SK-N-SH (cell line): ENCODE results near the gene ECEL1. TPM values are rescaled to one million over a fixed set of nuclear protein-coding genes. Genes with fewer than 3 reads are reported as not detected.

Experiments used
- CTCF ChIA-PET: fragments of 300-600, 350-600 bp; formaldehyde crosslinking; extraction: SDS; loops from one replicate; lab custom pipeline; 2021; lab: Yijun Ruan, JAX
- POLR2A ChIA-PET: fragments of 350-600 bp; sonication (Branson Sonifier 250); formaldehyde crosslinking; extraction: SDS; loops from one replicate; lab custom pipeline; 2020; ENCODE audit warnings: antibody characterized with exemption, inconsistent platforms; lab: Yijun Ruan, JAX
- DNase-seq: peaks from one replicate; pipeline ENCODE4 v3.0.0; 2012
- H2AFZ ChIP-seq: fragments of 200-600 bp; sonication (generic); 2 replicates; pipeline ENCODE4 v1.8.1; 2016; ENCODE audit warnings: antibody characterized with exemption, mild to moderate bottlenecking, low read depth
- H3F3A ChIP-seq: fragments of 200-600 bp; sonication (generic); replicated peaks from 2 replicates; pipeline ENCODE3; 2016; ENCODE audit warnings: antibody characterized with exemption, mild to moderate bottlenecking; ENCODE audit not compliant: insufficient read depth
- H3K27ac ChIP-seq, 2 experiments: fragments of 200-500 bp in 1 of 2; fragments of 200-600 bp in 1 of 2; sonication (Bioruptor generic) in 1 of 2; sonication (generic), shearing (Covaris generic) in 1 of 2; 2 replicates each; pipeline versions ENCODE4 v1.5.1 to v1.6.1; 2014 to 2016; ENCODE audit warnings: low read depth in 2 of 2, inconsistent platforms in 1 of 2, low read length in 1 of 2, mild to moderate bottlenecking in 1 of 2, mixed read lengths in 1 of 2
- H3K27me3 ChIP-seq: fragments of 200-600 bp; sonication (generic), shearing (Covaris generic); 2 replicates; pipeline ENCODE4 v1.6.1; 2016; ENCODE audit warnings: mixed run types; ENCODE audit not compliant: insufficient read depth
- H3K36me3 ChIP-seq, 2 experiments: fragments of 200-500 bp in 1 of 2; fragments of 200-600 bp in 1 of 2; sonication (Bioruptor generic) in 1 of 2; sonication (generic) in 1 of 2; replicated peaks in 1 of 2; 2 replicates each; pipeline versions ENCODE3 to v1.5.1; 2014 to 2016; ENCODE audit warnings: low read length in 1 of 2, mild to moderate bottlenecking in 1 of 2; ENCODE audit not compliant: insufficient read depth in 2 of 2, control insufficient read depth in 1 of 2
- H3K4me1 ChIP-seq, 2 experiments: fragments of 200-500 bp in 1 of 2; fragments of 200-600 bp in 1 of 2; sonication (Bioruptor generic) in 1 of 2; sonication (generic), shearing (Covaris generic) in 1 of 2; 2 replicates each; pipeline versions ENCODE4 v1.5.1 to v1.6.1; 2014 to 2016; ENCODE audit warnings: low read depth in 1 of 2, low read length in 1 of 2, mixed run types in 1 of 2; ENCODE audit not compliant: insufficient read depth in 2 of 2, control insufficient read depth in 1 of 2
- H3K4me2 ChIP-seq: fragments of 200-600 bp; sonication (generic), shearing (Covaris generic); 2 replicates; pipeline ENCODE4 v1.6.1; 2017; ENCODE audit warnings: mixed run types
- H3K4me3 ChIP-seq, 2 experiments: fragments of 200-500 bp in 1 of 2; fragments of 200-600 bp in 1 of 2; sonication (Bioruptor generic) in 1 of 2; sonication (generic), shearing (Covaris generic) in 1 of 2; 2 replicates each; pipeline versions ENCODE4 v1.5.1 to v1.8.1; 2014 to 2016; ENCODE audit warnings: low read depth in 2 of 2, inconsistent platforms in 1 of 2, low read length in 1 of 2, mild to moderate bottlenecking in 1 of 2, mixed read lengths in 1 of 2, moderate library complexity in 1 of 2
- H3K79me2 ChIP-seq: fragments of 200-600 bp; sonication (generic); 2 replicates; pipeline ENCODE4 v1.8.1; 2017; ENCODE audit warnings: mild to moderate bottlenecking; ENCODE audit not compliant: insufficient read depth
- H3K9ac ChIP-seq: fragments of 200-600 bp; sonication (generic); 2 replicates; pipeline ENCODE4 v1.6.1; 2017; ENCODE audit warnings: mixed run types
- H3K9me2 ChIP-seq: fragments of 200-600 bp; sonication (generic); 2 replicates; pipeline ENCODE4 v1.6.1; 2017; ENCODE audit warnings: mixed run types
- H3K9me3 ChIP-seq: fragments of 200-600 bp; sonication (generic); 2 replicates; pipeline ENCODE4 v1.6.1; 2017; ENCODE audit warnings: mixed run types, mild to moderate bottlenecking, moderate library complexity
- H4K20me1 ChIP-seq: fragments of 200-600 bp; sonication (generic); 2 replicates; pipeline ENCODE4 v1.6.1; 2017; ENCODE audit warnings: mild to moderate bottlenecking, mixed run types; ENCODE audit not compliant: insufficient read depth
- CHD2 ChIP-seq: fragments of 150-350 bp; IDR thresholded peaks from 2 replicates; pipeline ENCODE4 v1.6.1; 2018; ENCODE audit warnings: low read length; ENCODE audit not compliant: partially characterized antibody
- EP300 ChIP-seq, 2 experiments: IDR thresholded peaks; 2 replicates each; pipeline versions ENCODE4 v1.4.0 to v1.6.1; 2012; ENCODE audit warnings: borderline replicate concordance in 1 of 2, low read depth in 1 of 2, low read length in 1 of 2
- FOSL2 ChIP-seq: IDR thresholded peaks from 2 replicates; pipeline ENCODE4 v1.4.0; 2012; ENCODE audit warnings: low read depth, mild to moderate bottlenecking, moderate library complexity, borderline replicate concordance
- FOXM1 ChIP-seq: IDR thresholded peaks from 2 replicates; pipeline ENCODE4 v1.4.0; 2012; ENCODE audit warnings: low read depth, mild to moderate bottlenecking
- GABPA ChIP-seq: IDR thresholded peaks from 2 replicates; pipeline ENCODE4 v1.4.0; 2012; ENCODE audit warnings: low read depth, mild to moderate bottlenecking
- GATA2 ChIP-seq: sonication (generic); formaldehyde crosslinking; IDR thresholded peaks from 2 replicates; pipeline ENCODE4 v1.5.0; 2020; ENCODE audit warnings: mild to moderate bottlenecking, missing genetic modification reagents
- IRF3 ChIP-seq: fragments of 150-350 bp; IDR thresholded peaks from 2 replicates; pipeline ENCODE4 v1.6.1; 2016; ENCODE audit warnings: mild to moderate bottlenecking, low read depth, low read length
- MXI1 ChIP-seq: IDR thresholded peaks from 2 replicates; pipeline ENCODE4 v1.6.1; 2012; ENCODE audit warnings: mild to moderate bottlenecking, low read depth, low read length, improper control_type of control experiment
- NFIC ChIP-seq: IDR thresholded peaks from 2 replicates; pipeline ENCODE4 v1.4.0; 2012; ENCODE audit warnings: borderline replicate concordance
- POLR2AphosphoS5 ChIP-seq: IDR thresholded peaks from 2 replicates; pipeline ENCODE4 v1.6.1; 2012; ENCODE audit warnings: low read depth, low read length
- RAD21 ChIP-seq: IDR thresholded peaks from 2 replicates; pipeline ENCODE4 v1.6.1; 2012; ENCODE audit warnings: mild to moderate bottlenecking, low read length
- RCOR1 ChIP-seq: fragments of 150-350 bp; IDR thresholded peaks from 2 replicates; pipeline ENCODE4 v1.6.1; 2017; ENCODE audit warnings: antibody characterized with exemption, low read length
- SMC3 ChIP-seq: IDR thresholded peaks from 2 replicates; pipeline ENCODE4 v1.6.1; 2012; ENCODE audit warnings: low read depth, low read length, improper control_type of control experiment
- TAF1 ChIP-seq: IDR thresholded peaks from 2 replicates; pipeline ENCODE4 v1.6.1; 2012; ENCODE audit warnings: low read depth, mild to moderate bottlenecking, low read length, moderate library complexity, borderline replicate concordance
- TCF12 ChIP-seq: IDR thresholded peaks from 2 replicates; pipeline ENCODE4 v1.4.0; 2012
- TEAD4 ChIP-seq: IDR thresholded peaks from 2 replicates; pipeline ENCODE4 v1.4.0; 2012; ENCODE audit warnings: mild to moderate bottlenecking, borderline replicate concordance; ENCODE audit not compliant: insufficient read depth
- USF1 ChIP-seq: IDR thresholded peaks from 2 replicates; pipeline ENCODE4 v1.4.0; 2012; ENCODE audit warnings: low read depth, borderline replicate concordance
- ZBTB33 ChIP-seq: IDR thresholded peaks from 2 replicates; pipeline ENCODE4 v1.4.0; 2012; ENCODE audit warnings: low read depth, borderline replicate concordance
- WGBS: methylation state at CpG from one replicate; pipeline ENCODE4 v1.1.6; 2017; ENCODE audit warnings: low lambda C conversion rate; 5-methylcytosine and 5-hydroxymethylcytosine counted together
- polyA plus RNA-seq, 3 experiments: library from polyadenylated mRNA; depleted of rRNA; stranded (reverse); fragments of >200 nt; gene quantifications; 2 replicates each; pipeline ENCODE4 v1.2.3, GENCODE V29; 2012
- TF ChIP-seq, protein P1 (sequence below): fragments of 150-350 bp; IDR thresholded peaks from 2 replicates; pipeline ENCODE4 v1.6.1; 2017; ENCODE audit warnings: antibody characterized with exemption, low read length, low read depth, borderline replicate concordance
- TF ChIP-seq, protein P2 (sequence below): IDR thresholded peaks from 2 replicates; pipeline ENCODE4 v1.4.0; 2012; ENCODE audit warnings: low read depth

Gene ECEL1
- polyA plus RNA-seq, 1 of the 3 experiments (the other 2 are of a cell fraction) = not detected

DNA sequence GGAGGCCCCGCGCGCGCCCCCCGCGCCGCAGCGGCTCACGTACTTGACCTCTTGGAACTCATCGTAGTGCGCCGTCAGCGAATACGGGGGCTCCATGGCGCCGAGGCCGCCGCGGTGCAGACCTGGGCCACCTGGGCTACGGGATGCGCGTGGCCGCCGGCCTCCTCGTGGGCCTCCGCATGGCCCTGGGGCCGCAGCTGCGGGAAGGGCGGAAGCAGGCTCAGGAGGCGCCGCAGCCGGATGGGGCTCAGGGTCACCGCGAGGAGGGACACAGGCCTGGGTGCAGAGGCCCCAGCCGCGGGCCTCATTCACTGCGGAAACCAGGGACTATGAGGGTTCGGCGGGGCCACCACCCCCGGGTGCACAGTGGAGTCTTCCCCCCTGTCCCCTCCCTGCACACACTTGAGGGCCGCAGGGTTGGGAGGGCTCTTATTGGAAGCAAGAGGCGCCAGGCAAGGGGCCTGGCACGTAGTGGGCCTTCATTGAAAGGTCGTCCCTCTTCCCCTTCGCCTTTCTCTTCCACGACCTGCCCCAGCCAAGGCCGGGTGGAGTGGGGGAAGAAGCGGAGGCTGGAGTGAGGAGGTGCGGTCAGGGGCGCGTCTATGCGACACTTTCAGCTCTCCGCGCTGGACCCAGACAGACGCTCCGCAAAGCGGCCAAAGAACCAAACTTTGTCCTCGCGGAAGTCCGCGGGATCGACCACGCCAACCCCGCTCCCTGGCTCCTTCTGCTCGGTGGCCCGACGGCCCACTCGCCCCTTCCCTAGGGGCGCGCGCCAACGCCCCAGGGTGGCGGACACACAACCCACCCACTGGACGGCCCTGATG is 863 bp downstream of the ECEL1 start:
- Histone ChIP-seq H3K9me3 (no peaks in the 10 kb centered on the region), H3K4me3 (peak overlapping the region in 1 of 2 experiments; percentile 27; a peak in 1 of 4 replicates), H3K36me3 (no peaks in the 10 kb centered on the region), H4K20me1 (no peaks in the 10 kb centered on the region), H3K27me3 (peaks cover 18% of the 10 kb centered on the region), H3K79me2 (no peaks in the 10 kb centered on the region), H3K9me2 (no peaks in the 10 kb centered on the region), H2AFZ (no peak overlapping the region), H3K9ac (no peak overlapping the region), H3K27ac (no peak overlapping the region), H3F3A (no peaks in the 10 kb centered on the region), H3K4me2 (no peak overlapping the region), H3K4me1 (peaks cover 0 to 4% of the 10 kb centered on the region in 2 experiments; a peak in 1 of 4 replicates)
- TF ChIP-seq TAF1 (no peak), MXI1 (no peak), ZBTB33 (no peak), FOXM1 (no peak), TEAD4 (no peak), GABPA (no peak), USF1 (no peak), RAD21 (no peak), POLR2AphosphoS5 (no peak), SMC3 (no peak), FOSL2 (no peak), GATA2 (CRISPR knock-in tag) (no peak), CHD2 (no peak), IRF3 (no peak), NFIC (no peak), EP300 (IDR thresholded peaks at IDR 0.05; ENCODE audit: borderline replicate concordance in 1 of 2, low read depth in 1 of 2, low read length in 1 of 2) (no peak), TCF12 (no peak), RCOR1 (no peak)
- TF ChIP-seq, protein P1, sequence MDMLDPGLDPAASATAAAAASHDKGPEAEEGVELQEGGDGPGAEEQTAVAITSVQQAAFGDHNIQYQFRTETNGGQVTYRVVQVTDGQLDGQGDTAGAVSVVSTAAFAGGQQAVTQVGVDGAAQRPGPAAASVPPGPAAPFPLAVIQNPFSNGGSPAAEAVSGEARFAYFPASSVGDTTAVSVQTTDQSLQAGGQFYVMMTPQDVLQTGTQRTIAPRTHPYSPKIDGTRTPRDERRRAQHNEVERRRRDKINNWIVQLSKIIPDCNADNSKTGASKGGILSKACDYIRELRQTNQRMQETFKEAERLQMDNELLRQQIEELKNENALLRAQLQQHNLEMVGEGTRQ = no peak
- TF ChIP-seq, protein P2, sequence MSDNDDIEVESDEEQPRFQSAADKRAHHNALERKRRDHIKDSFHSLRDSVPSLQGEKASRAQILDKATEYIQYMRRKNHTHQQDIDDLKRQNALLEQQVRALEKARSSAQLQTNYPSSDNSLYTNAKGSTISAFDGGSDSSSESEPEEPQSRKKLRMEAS = no peak
- peak; percentile 42 for DNase-seq
- 20% methylated on average over 9 of the region's 74 CpGs for WGBS
- ChIA-PET POLR2A (no interaction called here), CTCF (interaction anchor here (1.0 to 1.2 kb wide), 2 partner anchors 36 to 561 kb away, joined by 3 to 4 read pairs; no protein-coding TSS in a partner anchor)
